DMS 273 treated with DMSO at 0.1 percent for 48 hours (cell line): ENCODE data around the gene CFAP53.
"Not testable (repeated sequence)": the region's sequence is repeated elsewhere in the genome, so short reads cannot be mapped to it uniquely, and the experiment has no call there.

Experiments
- DNase-seq: peaks from one replicate; lab custom pipeline; 2025; lab: John Stamatoyannopoulos, UW

CFAP53 gene

DNA sequence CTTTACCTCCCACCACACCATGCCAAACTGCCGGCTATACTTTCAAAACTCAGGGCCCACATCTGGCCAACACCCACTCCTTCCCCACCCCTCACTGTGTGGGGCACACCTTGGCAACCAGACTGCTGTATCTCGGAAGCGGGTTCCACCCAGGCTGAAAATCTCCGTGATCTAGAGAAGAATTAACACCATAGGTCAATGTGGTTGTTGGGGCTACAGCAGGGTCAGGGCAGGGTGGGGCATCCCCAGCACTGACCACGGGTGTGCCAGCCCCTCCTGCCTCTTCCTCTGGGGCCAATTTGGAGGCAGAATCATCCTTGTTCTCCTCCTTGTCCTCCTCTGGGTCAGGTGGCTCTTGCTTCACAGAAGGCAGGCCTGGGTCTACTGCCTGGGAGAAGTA, 6.3 kb upstream of the CFAP53 start:
- no peak for DNase-seq

DNA sequence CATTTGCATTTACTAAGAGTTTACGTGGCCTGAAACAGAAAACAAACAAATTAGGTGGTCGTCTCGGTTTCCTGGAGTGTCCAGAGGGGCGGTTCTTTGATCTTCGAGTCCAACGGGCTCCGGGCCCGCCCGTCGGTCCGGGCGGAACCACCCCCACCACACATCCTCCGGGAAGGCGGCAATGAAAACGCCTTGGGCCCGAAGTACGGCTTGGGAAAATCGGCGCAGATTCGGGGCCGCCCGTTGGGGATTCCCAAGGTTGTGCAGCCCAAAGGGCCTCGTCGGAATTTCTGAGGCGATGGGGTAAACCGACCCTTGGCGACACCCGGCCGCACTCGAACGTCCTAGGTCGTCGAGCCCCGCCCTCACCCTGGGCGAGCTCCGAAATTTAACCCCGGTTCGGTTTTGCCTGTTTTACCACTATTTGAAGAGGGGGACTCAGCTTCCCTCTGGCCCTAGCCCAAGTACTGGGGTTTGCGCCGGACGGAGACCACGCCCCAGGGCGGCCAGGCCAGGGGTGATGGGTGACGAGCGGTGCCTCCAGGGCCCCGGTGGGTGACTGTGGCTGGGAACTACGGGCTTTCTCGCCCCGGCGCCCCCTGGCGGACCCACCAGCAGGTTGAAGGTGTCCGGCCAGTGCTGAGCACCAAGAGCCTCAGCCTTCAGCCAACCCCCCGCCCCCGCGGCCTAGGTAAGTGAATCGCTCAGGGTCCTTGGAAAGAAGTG, 1.9 kb upstream of the CFAP53 start:
- DNase-seq: no peak

GRCh38 chr18:50262977-50263376, 3.3 kb downstream of the CFAP53 start:
- DNase-seq: no peak

GRCh38 chr18:50250935-50251334, 15.4 kb downstream of the CFAP53 start:
- DNase-seq: no peak

- no peak for DNase-seq
Observed at GRCh38 chr18:50249576-50249975, 16.7 kb downstream of the CFAP53 start.

- no peak for DNase-seq
Observed at GRCh38 chr18:50247561-50247960, 18.7 kb downstream of the CFAP53 start.

DNA sequence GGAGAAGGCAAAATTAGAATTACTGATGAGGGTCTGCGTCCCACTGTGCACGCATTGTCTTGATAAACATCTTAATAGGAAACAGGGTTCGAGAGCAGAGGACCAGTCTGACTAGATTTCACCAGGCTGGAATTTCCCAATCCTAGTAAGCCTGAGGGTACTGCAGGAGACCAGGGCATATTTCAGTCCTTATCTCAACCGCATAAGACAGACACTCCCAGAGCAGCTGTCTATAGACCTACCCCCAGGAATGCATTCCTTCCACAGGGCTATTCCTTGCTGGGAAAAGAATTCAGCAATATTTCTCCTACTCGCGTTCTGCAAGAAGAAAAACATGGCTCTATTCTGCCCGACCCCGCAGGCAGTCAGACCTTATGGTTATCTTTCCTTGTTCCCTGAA, 24.5 kb downstream of the CFAP53 start:
- not testable (repeated sequence) for DNase-seq

- DNase-seq: no peak
Observed at GRCh38 chr18:50240080-50240563, 26.2 kb downstream of the CFAP53 start.

- no peak for DNase-seq
Observed at GRCh38 chr18:50232419-50232818, 33.9 kb downstream of the CFAP53 start.

DNA sequence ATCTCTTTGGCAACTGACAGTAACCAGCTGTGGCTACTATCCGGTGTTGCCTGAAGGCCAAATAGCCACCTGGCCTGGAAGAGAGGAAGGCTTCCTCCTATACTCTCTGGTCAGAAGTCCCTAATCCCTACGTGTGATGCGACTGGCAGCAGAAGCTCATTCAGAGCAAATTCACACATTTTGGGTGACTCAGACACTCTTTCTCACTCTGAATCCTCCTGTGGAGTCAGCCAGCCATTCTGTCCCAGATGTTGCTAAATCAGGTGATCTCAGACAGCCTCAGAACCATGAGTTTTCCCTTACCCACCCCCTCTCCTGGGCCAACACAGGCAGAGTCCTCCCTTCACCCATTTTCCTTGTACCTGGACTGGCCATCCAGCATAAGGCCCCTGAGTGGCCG, 34.7 kb downstream of the CFAP53 start:
- DNase-seq: no peak

GRCh38 chr18:50220249-50220648, 46.0 kb downstream of the CFAP53 start:
- not testable (repeated sequence) for DNase-seq

- DNase-seq: no peak
Observed at GRCh38 chr18:50218432-50219197, 47.7 kb downstream of the CFAP53 start.

GRCh38 chr18:50209311-50209710, 57.0 kb downstream of the CFAP53 start:
- DNase-seq: no peak

- DNase-seq: no peak
Observed at GRCh38 chr18:50207722-50208121, 58.6 kb downstream of the CFAP53 start.

DNA sequence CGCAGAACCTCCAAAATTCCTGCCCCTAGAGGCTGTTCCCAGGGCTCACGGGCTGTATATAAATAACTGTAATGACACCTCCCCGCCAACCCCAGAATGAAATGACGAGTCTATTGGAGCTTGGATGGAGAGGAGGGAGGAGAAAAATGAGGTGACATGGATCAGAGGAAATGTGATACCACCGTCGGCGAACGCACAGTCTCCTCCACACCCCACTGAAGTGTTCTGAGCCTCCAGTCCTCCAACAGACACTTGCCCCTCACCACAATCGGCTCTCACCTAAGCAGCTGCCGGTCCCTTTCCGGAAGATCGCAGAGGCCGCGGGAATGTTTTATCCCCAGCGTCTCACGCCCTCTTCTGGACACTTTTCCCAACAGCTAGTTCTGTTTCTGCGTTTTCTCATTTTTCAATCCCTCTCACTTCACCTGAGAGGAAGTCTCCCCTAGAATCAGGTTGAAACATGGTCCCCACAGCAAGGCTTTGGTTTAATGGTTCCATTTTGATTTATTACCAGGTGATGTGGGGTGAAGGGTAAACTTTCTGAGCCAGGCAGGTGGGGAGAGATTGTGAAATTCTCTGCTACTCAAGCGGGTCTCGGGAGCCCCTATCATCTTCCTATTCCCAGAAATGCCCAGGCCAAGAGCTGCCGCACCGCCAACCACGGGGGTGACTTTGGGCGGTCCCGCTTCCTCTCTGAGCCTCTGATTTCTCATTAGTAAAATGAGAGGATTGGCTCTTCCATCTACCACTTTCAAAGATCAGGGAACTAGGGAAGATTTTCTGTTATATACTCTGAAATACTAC, 62.3 kb downstream of the CFAP53 start:
- peak; percentile 11 for DNase-seq

DNA sequence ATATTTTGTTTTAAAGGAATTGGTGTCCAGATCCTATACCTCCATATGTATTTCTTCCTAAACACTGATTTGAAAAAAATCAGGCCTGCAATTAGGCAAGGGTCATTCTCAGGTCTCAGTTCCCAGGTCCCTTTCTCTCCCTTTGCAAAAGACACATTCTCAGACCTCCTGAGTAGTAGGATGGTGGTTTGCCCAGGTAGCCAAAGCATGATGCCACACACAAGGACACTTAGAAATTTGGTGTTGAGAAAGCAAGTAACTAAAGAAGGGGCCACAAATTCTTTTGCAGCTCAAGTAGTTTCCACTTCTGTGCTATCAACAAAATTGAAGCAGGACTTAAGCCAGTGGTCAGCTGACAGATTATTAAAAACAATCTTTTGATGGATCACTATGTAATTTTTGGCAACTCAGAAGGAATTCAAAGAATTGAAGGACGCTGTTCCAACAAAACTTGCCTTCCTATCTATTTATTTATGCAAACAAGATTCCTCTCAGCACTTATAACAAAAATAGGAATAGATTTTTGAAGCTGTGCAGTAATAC, 64.7 kb downstream of the CFAP53 start:
- no peak for DNase-seq

DNA sequence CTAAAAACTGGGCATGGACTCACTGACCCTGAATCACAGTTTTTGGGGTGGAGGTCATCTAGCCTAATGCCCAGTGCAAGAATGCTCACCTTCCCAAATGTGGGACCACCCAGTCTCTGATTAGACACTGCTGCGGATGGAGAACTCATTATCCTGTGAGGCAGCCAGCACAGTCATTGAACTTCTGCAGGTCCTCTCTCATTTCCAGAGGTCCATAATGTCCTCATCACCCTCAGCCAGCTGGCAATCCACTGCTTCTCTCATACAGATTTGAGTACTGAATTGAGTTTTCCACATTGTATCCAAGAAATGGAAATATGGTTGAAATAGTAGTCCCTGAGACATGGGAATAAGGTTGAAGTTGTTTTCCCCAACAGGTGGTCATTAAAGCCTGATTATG, 66.4 kb downstream of the CFAP53 start:
- no peak for DNase-seq

- DNase-seq: no peak
Observed at GRCh38 chr18:50199346-50199855, 66.9 kb downstream of the CFAP53 start.

- DNase-seq: no peak
Observed at GRCh38 chr18:50196261-50196660, 70.0 kb downstream of the CFAP53 start.

DNA sequence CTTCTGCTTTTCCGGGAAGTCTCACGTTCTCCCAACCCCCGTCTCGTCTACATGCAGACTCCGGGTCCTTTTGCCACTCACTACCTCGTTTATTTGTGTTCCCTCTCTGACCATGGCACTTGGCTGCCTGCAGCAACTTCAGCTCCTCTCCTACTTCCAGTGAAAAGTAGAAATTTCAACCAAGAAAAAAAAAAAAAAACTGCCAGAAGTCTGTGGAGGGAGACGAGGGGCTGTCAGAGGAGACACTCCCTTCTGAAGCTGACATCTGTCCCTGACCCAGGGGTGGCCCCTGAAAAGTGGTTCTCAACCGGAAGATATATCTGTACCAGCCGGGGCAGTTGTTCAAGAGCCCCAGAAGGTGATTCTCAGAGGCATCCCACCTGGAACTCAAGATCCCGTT, 70.6 kb downstream of the CFAP53 start:
- DNase-seq: no peak

DNA sequence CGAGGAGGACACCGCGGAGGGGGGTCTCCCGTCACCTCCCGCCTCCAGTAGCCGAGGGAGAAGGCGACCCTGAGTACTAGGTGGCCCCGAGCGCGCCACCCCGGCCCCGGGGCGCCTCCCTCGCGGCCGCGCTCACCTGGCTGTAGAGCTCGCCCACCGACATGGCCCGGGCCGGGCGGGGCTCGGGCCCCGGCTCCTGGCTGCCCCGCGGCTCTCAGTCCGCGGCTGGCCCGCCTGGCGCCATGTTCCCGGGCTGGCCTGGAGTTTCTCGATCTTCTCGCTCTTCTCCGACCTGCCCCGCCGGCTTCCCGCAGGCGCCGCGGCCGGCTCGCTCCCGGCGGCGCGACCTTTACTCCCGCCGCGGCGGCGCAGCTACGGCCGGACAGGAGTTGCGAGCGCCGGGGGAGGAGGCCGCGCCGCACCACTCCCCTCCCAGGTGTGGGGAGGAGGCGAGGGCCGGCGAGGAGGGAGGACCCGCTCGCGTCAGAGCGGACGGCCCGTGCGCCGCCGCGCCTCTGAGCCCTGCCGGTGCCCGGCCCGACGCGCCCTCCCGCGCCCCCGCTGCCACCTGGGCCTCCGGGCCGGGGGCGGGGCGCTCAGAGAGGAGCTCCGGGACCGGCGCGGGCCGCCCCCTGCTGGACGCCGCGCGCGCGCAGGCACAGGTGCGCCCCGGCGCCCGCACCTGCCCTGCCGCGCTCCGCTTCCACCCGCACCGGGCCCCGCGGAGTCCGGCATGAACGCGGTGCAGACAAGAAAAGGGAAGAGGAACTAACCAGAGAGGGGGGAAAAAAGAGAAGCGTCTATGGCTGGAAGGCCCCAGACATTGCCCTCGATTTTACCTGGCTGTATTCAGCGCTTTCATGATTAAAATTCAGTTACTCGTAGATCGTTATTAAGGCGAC, 71.4 kb downstream of the CFAP53 start, which contains the start of gene MYO5B:
TSS of gene MYO5B (minus strand) at position 517 of the 902 bp plus-strand sequence. CDS start at position 163, 354 bp downstream.
- no peak for DNase-seq
